Progenitor cell of endocrine pancreas (in vitro differentiated cells): ENCODE data around the gene DENND1C. TPM values are rescaled to one million over a fixed set of nuclear protein-coding genes. Genes with fewer than 3 reads are reported as not detected.
"Not testable (repeated sequence)": the region's sequence is repeated elsewhere in the genome, so short reads cannot be mapped to it uniquely, and the experiment has no call there.

Experiments used
- DNase-seq: peaks from one replicate; pipeline ENCODE4 v3.0.0; 2021; ENCODE audit warnings: low spot score; ENCODE audit not compliant: unreplicated experiment
- H3K27ac Mint-ChIP-seq: 2 replicates; pipeline ENCODE4 v1.8.0; 2021; ENCODE audit warnings: mild to moderate bottlenecking, moderate library complexity, mixed read lengths
- H3K27me3 Mint-ChIP-seq: 2 replicates; pipeline ENCODE4 v1.8.0; 2021; ENCODE audit warnings: mixed read lengths
- H3K36me3 Mint-ChIP-seq: 2 replicates; pipeline ENCODE4 v1.8.0; 2022; ENCODE audit warnings: mixed read lengths; ENCODE audit not compliant: insufficient read depth
- H3K4me1 Mint-ChIP-seq: 2 replicates; pipeline ENCODE4 v1.8.0; 2021; ENCODE audit warnings: low read depth, mixed read lengths
- H3K4me3 Mint-ChIP-seq: 2 replicates; pipeline ENCODE4 v1.8.0; 2021; ENCODE audit warnings: low read depth, mild to moderate bottlenecking, moderate library complexity, mixed read lengths
- H3K9me3 Mint-ChIP-seq: 2 replicates; pipeline ENCODE4 v1.8.0; 2021; ENCODE audit warnings: low read depth, mixed read lengths
- CTCF ChIP-seq: fragments of 200-600 bp; sonication (generic); IDR thresholded peaks from one replicate; pipeline ENCODE4 v1.5.0; 2021; ENCODE audit warnings: antibody characterized with exemption, mild to moderate bottlenecking; ENCODE audit not compliant: unreplicated experiment
- total RNA-seq: library from RNA; stranded (reverse); gene quantifications from 2 replicates; pipeline ENCODE4 v1.2.1, GENCODE V29; 2021

Gene DENND1C
- total RNA-seq, 1 donor from 2014 or later = 0.67 TPM

- no peak within 1 kb of the TSS for H3K27ac Mint-ChIP-seq
- no peak within 1 kb of the TSS for H3K4me3 Mint-ChIP-seq
- no peaks in the 10 kb centered on the region for H3K9me3 Mint-ChIP-seq
- DNase-seq = no peak
- no peak for TF ChIP-seq CTCF
- H3K4me1 Mint-ChIP-seq = no peaks in the 10 kb centered on the region
- peaks cover 18% of the 10 kb centered on the region for H3K27me3 Mint-ChIP-seq
- no peaks in the 10 kb centered on the region for H3K36me3 Mint-ChIP-seq
Observed at GRCh38 chr19:6433663-6434062, 47.9 kb downstream of the DENND1C start, which contains the start of gene SLC25A41. TSS of gene SLC25A41 (minus strand) at chr19:6433763. CDS start at chr19:6433693, 70 bp downstream.

- no peak for DNase-seq
- no peaks in the 10 kb centered on the region for H3K9me3 Mint-ChIP-seq
- no peaks in the 10 kb centered on the region for H3K4me1 Mint-ChIP-seq
- H3K36me3 Mint-ChIP-seq = no peaks in the 10 kb centered on the region
- TF ChIP-seq CTCF = no peak
- H3K27ac Mint-ChIP-seq = no peak overlapping the region
- H3K4me3 Mint-ChIP-seq = no peak overlapping the region
- H3K27me3 Mint-ChIP-seq = peaks cover 18% of the 10 kb centered on the region
Observed at GRCh38 chr19:6433165-6433564, 48.4 kb downstream of the DENND1C start.

GRCh38 chr19:6431891-6432290 is 49.7 kb downstream of the DENND1C start:
- DNase-seq = no peak
- no peak for TF ChIP-seq CTCF
- Mint-ChIP-seq H3K36me3 (no peaks in the 10 kb centered on the region), H3K4me3 (no peak overlapping the region), H3K27ac (no peak overlapping the region), H3K4me1 (no peaks in the 10 kb centered on the region), H3K9me3 (no peaks in the 10 kb centered on the region), H3K27me3 (peaks cover 18% of the 10 kb centered on the region)

GRCh38 chr19:6429419-6430221 is 52.0 kb downstream of the DENND1C start:
- Mint-ChIP-seq H3K4me3 (no peak overlapping the region), H3K4me1 (no peaks in the 10 kb centered on the region), H3K27me3 (peaks cover 18% of the 10 kb centered on the region), H3K9me3 (no peaks in the 10 kb centered on the region), H3K36me3 (peaks cover 3% of the 10 kb centered on the region), H3K27ac (no peak overlapping the region)
- DNase-seq = no peak
- TF ChIP-seq CTCF = no peak

- not testable (repeated sequence) for H3K4me1 Mint-ChIP-seq, DNase-seq, H3K27ac Mint-ChIP-seq, H3K36me3 Mint-ChIP-seq, H3K4me3 Mint-ChIP-seq, H3K9me3 Mint-ChIP-seq
- H3K27me3 Mint-ChIP-seq = peaks cover 18% of the 10 kb centered on the region
Observed at GRCh38 chr19:6428692-6429418, 52.7 kb downstream of the DENND1C start.
